Activated B cell treated with CpG ODN at 0.5 μM for 24 hours (primary cell): Measurements from ENCODE around the gene NRDC. TPM values are rescaled to one million over a fixed set of nuclear protein-coding genes. Genes with fewer than 3 reads are reported as not detected.

Experiments used
- ATAC-seq: fragments of 200-7000 bp; cut with Tn5 transposase; one replicate; pipeline ENCODE4 v1.10.0; 2021; ENCODE audit warnings: low read depth, mild to moderate bottlenecking, moderate library complexity
- CTCF ChIA-PET: fragments of 350-600 bp; sonication (Branson Sonifier 250); formaldehyde crosslinking; loops from one replicate; lab custom pipeline; 2021; ENCODE audit warnings: antibody characterized with exemption; lab: Charles Lee
- POLR2A ChIA-PET: fragments of 350-600 bp; sonication (Branson Sonifier 250); formaldehyde crosslinking; loops from one replicate; lab custom pipeline; 2021; ENCODE audit warnings: antibody characterized with exemption; lab: Charles Lee
- DNase-seq: peaks from one replicate; pipeline ENCODE4 v3.0.0; 2022
- H3K27ac Mint-ChIP-seq: one replicate; pipeline ENCODE4 v1.8.0; 2020; ENCODE audit warnings: mixed read lengths
- H3K27me3 Mint-ChIP-seq: one replicate; pipeline ENCODE4 v1.8.0; 2021; ENCODE audit warnings: mixed read lengths
- H3K36me3 Mint-ChIP-seq: one replicate; pipeline ENCODE4 v1.8.0; 2021; ENCODE audit warnings: low read depth, mixed read lengths
- H3K4me1 Mint-ChIP-seq: one replicate; pipeline ENCODE4 v1.8.0; 2021; ENCODE audit warnings: mixed read lengths
- H3K4me3 Mint-ChIP-seq: one replicate; pipeline ENCODE4 v1.8.0; 2020; ENCODE audit warnings: mild to moderate bottlenecking, mixed read lengths
- H3K9me3 Mint-ChIP-seq: one replicate; pipeline ENCODE4 v1.8.0; 2020; ENCODE audit warnings: mixed read lengths
- CTCF ChIP-seq: fragments of 200-600 bp; IDR thresholded peaks from one replicate; pipeline ENCODE4 v1.8.0; 2022; ENCODE audit warnings: antibody characterized with exemption, mild to moderate bottlenecking
- intact Hi-C: fragments of 100-400 bp; cut with micrococcal nuclease; formaldehyde crosslinking; loops from one replicate; pipeline ENCODE4 v1.15.1; 2024
- total RNA-seq: library from RNA; stranded (reverse); gene quantifications from 2 replicates; pipeline ENCODE4 v1.2.3, GENCODE V29; 2022

NRDC gene
- total RNA-seq, 1 donor from 2014 or later = 162 TPM

GRCh38 chr1:51922040-51922439 lies 43.5 kb upstream of the NRDC start:
- no peaks in the 10 kb centered on the region for H3K36me3 Mint-ChIP-seq

GRCh38 chr1:51920130-51920529 lies 41.6 kb upstream of the NRDC start:
- no peak for TF ChIP-seq CTCF
- ChIA-PET CTCF (no interaction called here), POLR2A (no interaction called here)
- H3K27ac Mint-ChIP-seq = no peak overlapping the region
- no peak overlapping the region for H3K4me3 Mint-ChIP-seq
- no peaks in the 10 kb centered on the region for H3K4me1 Mint-ChIP-seq
- H3K36me3 Mint-ChIP-seq = no peaks in the 10 kb centered on the region
- no peaks in the 10 kb centered on the region for H3K9me3 Mint-ChIP-seq
- ATAC-seq = no peak
- intact Hi-C loops = no loop called here
- DNase-seq = no peak
- H3K27me3 Mint-ChIP-seq = peaks cover 9% of the 10 kb centered on the region

More at GRCh38 chr1:51922040-51922439, 43.5 kb upstream of the NRDC start:
- Mint-ChIP-seq H3K4me3 (no peak overlapping the region), H3K27ac (no peak overlapping the region), H3K4me1 (no peaks in the 10 kb centered on the region), H3K27me3 (peaks cover 13% of the 10 kb centered on the region), H3K9me3 (no peaks in the 10 kb centered on the region)
- POLR2A ChIA-PET = interaction anchor here (0.5 kb wide), 1 partner anchor 22 kb away, joined by 5 read pairs; no protein-coding TSS in a partner anchor
- intact Hi-C loops = no loop called here
- CTCF ChIA-PET = no interaction called here
- no peak for DNase-seq
- TF ChIP-seq CTCF = no peak
- ATAC-seq = no peak

- no peak for TF ChIP-seq CTCF
- no peak for ATAC-seq
- Mint-ChIP-seq H3K27ac (no peak overlapping the region), H3K27me3 (peaks cover 12% of the 10 kb centered on the region), H3K9me3 (no peaks in the 10 kb centered on the region), H3K36me3 (no peaks in the 10 kb centered on the region), H3K4me3 (no peak overlapping the region), H3K4me1 (no peaks in the 10 kb centered on the region)
- no peak for DNase-seq
- intact Hi-C loops = no loop called here
- ChIA-PET POLR2A (no interaction called here), CTCF (no interaction called here)
These were observed 41.2 kb upstream of the NRDC start for GRCh38 chr1:51919684-51920083.

GRCh38 chr1:51916587-51917405 lies 38.3 kb upstream of the NRDC start:
- TF ChIP-seq CTCF = no peak
- Mint-ChIP-seq H3K4me3 (no peak overlapping the region), H3K27ac (no peak overlapping the region), H3K36me3 (no peaks in the 10 kb centered on the region), H3K9me3 (no peaks in the 10 kb centered on the region), H3K27me3 (peaks cover 31% of the 10 kb centered on the region), H3K4me1 (no peaks in the 10 kb centered on the region)
- intact Hi-C loops = no loop called here
- ChIA-PET POLR2A (no interaction called here), CTCF (no interaction called here)
- DNase-seq (no peak), ATAC-seq (no peak)

- intact Hi-C loops = no loop called here
- Mint-ChIP-seq H3K27me3 (peaks cover 32% of the 10 kb centered on the region), H3K4me1 (no peaks in the 10 kb centered on the region), H3K36me3 (no peaks in the 10 kb centered on the region), H3K27ac (no peak overlapping the region), H3K9me3 (no peaks in the 10 kb centered on the region), H3K4me3 (no peak overlapping the region)
- CTCF ChIA-PET = no interaction called here
- DNase-seq = no peak
- POLR2A ChIA-PET = no interaction called here
- no peak for TF ChIP-seq CTCF
- no peak for ATAC-seq
These were observed 37.4 kb upstream of the NRDC start for GRCh38 chr1:51915951-51916350.
